DND-41 (cell line): ENCODE results near the gene MEF2C.

Experiments
- ATAC-seq: fragments of 200-7000 bp; cut with Tn5 transposase; 3 replicates; pipeline ENCODE4 v1.9.1; 2021; ENCODE audit warnings: low read depth; ENCODE audit not compliant: insufficient read depth
- DNase-seq: peaks from one replicate; pipeline ENCODE4 v3.0.0-alpha.2; 2020
- H2AFZ ChIP-seq: 2 replicates; pipeline ENCODE4 v1.6.0; 2012; ENCODE audit warnings: low read depth, low read length
- H3K27ac ChIP-seq: 2 replicates; pipeline ENCODE4 v1.5.1; 2012; ENCODE audit warnings: low read length, inconsistent platforms
- H3K27me3 ChIP-seq: fragments of 200-600 bp; sonication (generic); 2 replicates; pipeline ENCODE4 v1.6.0; 2012; ENCODE audit warnings: low read length, mild to moderate bottlenecking, inconsistent platforms; ENCODE audit not compliant: insufficient read depth, poor library complexity
- H3K36me3 ChIP-seq: 2 replicates; pipeline ENCODE4 v1.5.1; 2012; ENCODE audit warnings: low read length, inconsistent platforms; ENCODE audit not compliant: insufficient read depth
- H3K4me1 ChIP-seq: 2 replicates; pipeline ENCODE4 v1.5.1; 2012; ENCODE audit warnings: mild to moderate bottlenecking, low read length; ENCODE audit not compliant: insufficient read depth
- H3K4me2 ChIP-seq: 2 replicates; pipeline ENCODE4 v1.6.0; 2012; ENCODE audit warnings: mild to moderate bottlenecking, moderate library complexity, low read length, inconsistent platforms; ENCODE audit not compliant: insufficient read depth
- H3K4me3 ChIP-seq, 2 experiments: fragments of 200-600 bp in 1 of 2; shearing (Covaris generic) in 1 of 2; 2 replicates each; pipeline ENCODE4 v1.5.1; 2012 to 2016; ENCODE audit warnings: inconsistent platforms in 2 of 2, low read length in 2 of 2, mild to moderate bottlenecking in 2 of 2, low read depth in 1 of 2, moderate library complexity in 1 of 2
- H3K79me2 ChIP-seq: 2 replicates; pipeline ENCODE4 v1.6.0; 2012; ENCODE audit warnings: low read length, inconsistent platforms; ENCODE audit not compliant: insufficient read depth
- H3K9ac ChIP-seq: 2 replicates; pipeline ENCODE4 v1.6.0; 2012; ENCODE audit warnings: low read depth, mild to moderate bottlenecking, inconsistent platforms, low read length, moderate library complexity
- H3K9me3 ChIP-seq: 2 replicates; pipeline ENCODE4 v1.5.1; 2012; ENCODE audit warnings: low read length, moderate library complexity, mild to moderate bottlenecking, inconsistent platforms; ENCODE audit not compliant: insufficient read depth, severe bottlenecking
- H4K20me1 ChIP-seq: 2 replicates; pipeline ENCODE4 v1.6.0; 2012; ENCODE audit warnings: low read length; ENCODE audit not compliant: insufficient read depth
- CTCF ChIP-seq: IDR thresholded peaks from 2 replicates; pipeline ENCODE4 v1.5.1; 2012; ENCODE audit warnings: borderline replicate concordance, low read length, moderate library complexity, mild to moderate bottlenecking; ENCODE audit not compliant: poor library complexity, severe bottlenecking; ENCODE audit errors: extremely low read depth
- EZH2 ChIP-seq: IDR thresholded peaks from 3 replicates; pipeline ENCODE4 v1.6.1; 2012; ENCODE audit warnings: borderline replicate concordance, low read depth, mild to moderate bottlenecking, moderate library complexity, low read length, inconsistent platforms; ENCODE audit not compliant: severe bottlenecking

MEF2C gene

GRCh38 chr5:88886252-88886651 lies 3.3 kb upstream of the MEF2C start:
- no peak for ATAC-seq
- H3K4me1 ChIP-seq, result no peaks in the 10 kb centered on the region
- no peak overlapping the region for H3K27ac ChIP-seq
- H3K79me2 ChIP-seq, result no peaks in the 10 kb centered on the region
- H3K9ac ChIP-seq, result no peak overlapping the region
- no peaks in the 10 kb centered on the region for H4K20me1 ChIP-seq
- no peak overlapping the region for H3K4me3 ChIP-seq
- H3K36me3 ChIP-seq, result no peaks in the 10 kb centered on the region
- H3K27me3 ChIP-seq, result no peaks in the 10 kb centered on the region
- H3K4me2 ChIP-seq, result no peak overlapping the region
- H3K9me3 ChIP-seq, result no peaks in the 10 kb centered on the region
- no peak overlapping the region for H2AFZ ChIP-seq
- no peak for DNase-seq
- TF ChIP-seq CTCF (no peak), EZH2 (no peak)

- H2AFZ ChIP-seq, result no peak overlapping the region
- no peak overlapping the region for H3K9ac ChIP-seq
- H3K27ac ChIP-seq, result no peak overlapping the region
- H3K9me3 ChIP-seq, result no peaks in the 10 kb centered on the region
- no peaks in the 10 kb centered on the region for H3K4me1 ChIP-seq
- H3K4me3 ChIP-seq, result no peak overlapping the region
- no peaks in the 10 kb centered on the region for H3K79me2 ChIP-seq
- DNase-seq, result no peak
- no peaks in the 10 kb centered on the region for H3K27me3 ChIP-seq
- no peaks in the 10 kb centered on the region for H4K20me1 ChIP-seq
- no peak for TF ChIP-seq CTCF
- no peak for TF ChIP-seq EZH2
- H3K4me2 ChIP-seq, result no peak overlapping the region
- no peaks in the 10 kb centered on the region for H3K36me3 ChIP-seq
- ATAC-seq, result no peak
Observed at GRCh38 chr5:88885002-88885401, 2.0 kb upstream of the MEF2C start.

GRCh38 chr5:88884608-88884877 lies 1.6 kb upstream of the MEF2C start:
- Histone ChIP-seq H4K20me1 (no peaks in the 10 kb centered on the region), H3K36me3 (no peaks in the 10 kb centered on the region), H3K4me2 (no peak overlapping the region), H3K4me3 (no peak overlapping the region), H3K27me3 (no peaks in the 10 kb centered on the region), H3K27ac (no peak overlapping the region), H2AFZ (no peak overlapping the region), H3K79me2 (no peaks in the 10 kb centered on the region), H3K9ac (no peak overlapping the region), H3K4me1 (no peaks in the 10 kb centered on the region), H3K9me3 (no peaks in the 10 kb centered on the region)
- DNase-seq (no peak), ATAC-seq (no peak)
- no peak for TF ChIP-seq CTCF
- no peak for TF ChIP-seq EZH2

DNA sequence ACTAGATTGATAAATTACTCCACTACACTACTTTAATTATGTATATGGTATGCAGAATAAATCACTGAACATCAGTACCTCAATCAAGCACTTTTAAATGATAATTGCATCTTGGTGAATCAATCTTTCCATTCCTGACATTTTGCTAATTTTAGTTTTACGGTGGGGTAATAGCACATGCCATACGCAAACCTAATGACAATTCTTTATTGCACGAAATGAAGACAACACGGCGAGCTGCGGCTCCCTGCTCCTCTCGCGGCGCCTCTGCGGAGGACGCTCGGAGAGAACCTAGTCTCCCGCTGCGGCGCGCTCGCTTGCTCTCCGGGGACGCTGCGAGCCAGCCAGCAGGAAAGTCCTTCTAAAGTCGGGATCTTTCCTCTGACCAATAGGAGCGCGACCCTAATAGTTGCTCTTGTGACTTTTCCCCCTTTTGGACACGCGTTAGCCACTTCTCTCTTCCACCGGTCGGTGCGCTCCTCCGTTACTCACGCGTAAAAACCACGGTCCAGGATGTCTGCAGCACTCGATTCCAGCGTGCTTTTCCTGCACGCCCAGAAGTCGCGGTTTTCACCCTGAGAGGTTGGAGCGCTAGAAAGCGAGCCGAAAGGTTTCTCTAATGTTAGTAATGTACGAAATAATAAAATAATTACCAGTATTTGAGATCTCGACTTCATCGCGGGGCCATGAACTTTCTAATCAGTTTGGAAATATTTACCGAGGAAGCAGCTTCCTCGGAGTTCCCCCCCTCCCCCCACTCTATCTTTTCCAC lies 1.0 kb upstream of the MEF2C start:
- ATAC-seq, result no peak

More for the DNA sequence above, 1.0 kb upstream of the MEF2C start:
- Histone ChIP-seq H2AFZ (no peak overlapping the region), H4K20me1 (no peaks in the 10 kb centered on the region), H3K36me3 (no peaks in the 10 kb centered on the region), H3K4me3 (no peak overlapping the region), H3K9ac (no peak overlapping the region), H3K4me1 (no peaks in the 10 kb centered on the region), H3K27me3 (no peaks in the 10 kb centered on the region), H3K9me3 (no peaks in the 10 kb centered on the region), H3K27ac (no peak overlapping the region), H3K79me2 (no peaks in the 10 kb centered on the region), H3K4me2 (no peak overlapping the region)
- no peak for DNase-seq
- no peak for TF ChIP-seq CTCF
- TF ChIP-seq EZH2, result no peak
